Cardiac septum (tissue), 1 donor: Measurements from ENCODE around the gene ETV3L. TPM values are rescaled to one million over a fixed set of nuclear protein-coding genes. Genes with fewer than 3 reads are reported as not detected.
"Not testable (repeated sequence)": the region's sequence is repeated elsewhere in the genome, so short reads cannot be mapped to it uniquely, and the experiment has no call there.

Experiments used
- DNase-seq: peaks from one replicate; pipeline ENCODE4 v3.0.0-alpha.2; 2020; ENCODE audit warnings: low spot score
- intact Hi-C: fragments of 100-400 bp; cut with DNase I; formaldehyde crosslinking; loops from one replicate; pipeline ENCODE4 v1.14.0; 2022
- total RNA-seq: library from RNA; stranded (reverse); fragmentation: NEBNext Ultra II Directional; extraction: Animal tissue kit (Norgen Biotek cat#: 25700); gene quantifications from one replicate; pipeline ENCODE4 v1.2.1, GENCODE V29; 2021
- donor health status: DM: no; HTN: no; CAD: no.

The ETV3L gene
- total RNA-seq, 1 donor from 2014 or later = not detected

- DNase-seq = no peak
- intact Hi-C loops = no loop called here
These were observed 11.0 kb downstream of the ETV3L start for GRCh38 chr1:157088607-157089006.

GRCh38 chr1:157087030-157087429 is 12.6 kb downstream of the ETV3L start:
- intact Hi-C loops = no loop called here
- no peak for DNase-seq

DNA sequence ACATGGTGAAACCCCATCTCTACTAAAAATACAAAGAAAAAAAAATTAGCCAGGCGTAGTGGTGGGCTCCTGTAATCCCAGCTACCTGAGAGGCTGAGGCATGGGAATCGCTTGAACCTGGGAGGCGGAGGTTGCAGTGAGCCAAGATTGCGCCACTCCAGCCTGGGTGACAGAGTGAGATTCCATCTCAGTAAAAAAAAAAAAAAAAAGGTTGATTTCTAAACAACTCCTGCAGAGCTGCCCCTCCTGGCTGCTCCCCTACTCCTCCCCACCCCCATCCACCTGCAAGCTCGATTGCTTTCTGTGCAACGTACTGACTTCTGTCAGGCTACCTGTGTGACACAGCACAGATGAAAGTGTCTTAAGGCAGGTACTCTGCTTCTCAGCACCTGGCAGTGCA is 13.3 kb downstream of the ETV3L start:
- peak; percentile 19 for DNase-seq
- intact Hi-C loops = no loop called here

GRCh38 chr1:157085421-157085820 is 14.2 kb downstream of the ETV3L start:
- DNase-seq = no peak
- intact Hi-C loops = no loop called here

DNA sequence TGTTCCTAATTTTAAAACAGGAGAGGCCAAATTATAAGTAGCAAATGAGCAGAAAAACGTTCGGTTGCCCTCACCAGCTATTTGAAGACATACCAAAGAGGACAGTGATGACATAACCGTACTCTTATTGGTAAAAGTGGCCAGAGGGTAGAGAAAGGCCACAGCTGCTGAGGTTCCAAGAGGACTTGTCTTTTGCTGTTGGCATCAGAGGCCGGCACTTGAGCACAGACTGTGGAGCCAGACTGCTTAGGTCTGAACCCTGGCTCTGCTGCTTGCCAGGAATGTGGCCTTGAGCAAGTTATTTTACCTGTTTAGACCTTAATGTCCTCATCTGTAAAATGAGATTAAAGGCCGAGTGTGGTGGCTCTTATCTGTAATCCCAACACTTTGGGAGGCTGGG is 14.9 kb downstream of the ETV3L start:
- intact Hi-C loops = no loop called here
- peak; percentile 61 for DNase-seq

DNA sequence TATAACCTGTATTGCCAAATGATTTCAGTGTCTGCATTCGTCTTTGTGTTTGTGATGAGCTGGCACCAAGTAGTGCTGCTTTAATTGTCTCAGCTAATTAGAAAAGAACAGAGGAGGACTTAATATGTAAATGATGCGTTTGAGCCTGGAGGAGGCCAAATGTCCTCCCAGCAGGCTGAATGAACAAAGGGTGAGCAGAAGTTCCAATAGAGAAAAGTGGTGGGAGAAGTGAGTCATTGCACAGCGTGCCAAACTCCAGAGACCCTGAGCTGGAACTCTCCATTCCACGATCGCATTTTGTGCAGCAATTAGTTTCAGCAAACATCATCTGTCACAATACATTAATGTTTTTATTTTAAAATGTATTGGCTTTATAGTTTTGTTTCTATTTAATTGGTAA is 17.9 kb downstream of the ETV3L start:
- no peak for DNase-seq
- intact Hi-C loops = no loop called here

DNA sequence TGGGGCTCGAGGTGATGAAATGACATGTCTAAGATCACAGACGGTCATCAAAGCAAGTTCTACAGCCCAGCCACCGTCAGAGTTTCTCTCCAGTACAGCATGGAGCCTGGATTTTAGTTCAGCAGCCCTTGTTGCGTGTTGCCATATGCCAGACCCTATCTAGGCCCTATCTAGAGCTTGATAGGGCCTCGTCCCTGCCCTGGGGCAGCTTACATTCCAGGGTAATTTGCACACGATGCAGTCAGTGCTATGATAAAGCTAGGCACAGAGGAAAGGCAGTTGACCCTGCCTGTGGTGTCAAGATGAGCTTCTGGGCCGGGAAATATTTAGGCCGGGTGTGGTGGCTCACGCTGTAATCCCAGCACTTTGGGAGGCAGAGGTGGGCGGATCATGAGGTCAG is 18.9 kb downstream of the ETV3L start:
- no peak for DNase-seq
- intact Hi-C loops = no loop called here

DNA sequence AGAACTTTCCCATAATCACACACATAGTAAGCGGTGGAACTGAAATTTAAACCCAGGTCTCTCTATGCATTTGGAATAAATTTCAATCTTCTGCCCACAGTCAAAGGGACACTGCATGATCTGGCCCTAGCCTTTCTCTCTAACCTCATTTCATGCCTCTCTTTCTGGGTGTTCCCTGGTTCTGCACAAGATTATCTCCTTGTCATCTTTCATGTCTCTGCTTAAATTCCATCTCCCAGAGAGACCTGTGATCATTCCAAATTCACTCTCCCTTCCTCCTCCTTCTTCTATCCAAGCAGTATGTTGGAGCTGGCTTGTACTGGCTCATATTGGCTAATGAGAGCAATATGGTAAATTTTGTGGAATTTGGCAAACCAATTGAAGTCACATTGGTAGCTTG is 22.2 kb downstream of the ETV3L start:
- no peak for DNase-seq
- intact Hi-C loops = no loop called here

- peak; percentile 82 for DNase-seq
- intact Hi-C loops = loop anchor here (5.0 kb wide), 1 partner anchor 107 kb away; no protein-coding TSS in a partner anchor
These were observed 25.5 kb downstream of the ETV3L start for GRCh38 chr1:157073944-157074685.

- intact Hi-C loops = no loop called here
- DNase-seq = no peak
These were observed 30.0 kb downstream of the ETV3L start for GRCh38 chr1:157069601-157070000.

DNA sequence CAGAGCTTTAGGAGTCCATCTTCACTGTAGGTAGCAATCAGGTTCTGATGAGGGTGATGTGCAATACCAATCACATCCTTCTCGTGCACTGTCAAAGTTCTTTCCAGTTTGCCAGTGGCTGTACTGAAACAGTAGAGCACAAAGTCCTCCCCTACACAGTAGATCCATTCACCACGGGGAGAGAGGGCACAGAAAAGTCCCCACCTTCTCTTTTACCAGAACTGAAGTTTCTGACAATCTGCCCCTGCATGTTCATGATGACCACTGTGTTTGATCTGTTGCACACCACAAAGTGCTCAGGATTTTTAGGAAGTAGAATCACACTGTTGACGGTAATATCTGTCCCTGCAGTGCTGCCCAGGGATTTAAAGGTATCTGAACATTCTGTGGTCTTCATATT is 40.4 kb downstream of the ETV3L start:
- DNase-seq, intact Hi-C loops: not testable (repeated sequence)

DNA sequence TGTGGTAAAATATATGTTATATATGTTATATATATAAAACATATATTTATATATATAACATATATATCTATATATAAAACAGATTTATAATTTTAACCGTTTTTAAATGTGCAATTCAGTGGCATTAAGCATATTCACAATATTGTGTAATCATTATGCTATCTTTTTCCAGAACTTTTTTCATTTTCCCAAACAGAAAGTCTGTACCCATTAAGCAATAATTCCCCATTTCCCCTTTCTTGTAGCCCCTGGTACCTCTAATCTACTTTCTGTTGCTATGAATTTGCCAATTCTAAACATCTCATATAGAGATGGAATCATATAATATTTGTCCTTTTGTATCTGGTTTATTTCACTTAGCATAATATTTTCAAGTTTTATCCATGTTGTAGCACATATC is 43.3 kb downstream of the ETV3L start:
- intact Hi-C loops = no loop called here
- DNase-seq = no peak

GRCh38 chr1:157055729-157056128 is 43.9 kb downstream of the ETV3L start:
- DNase-seq, intact Hi-C loops: not testable (repeated sequence)

- DNase-seq = no peak
- intact Hi-C loops = no loop called here
These were observed 48.8 kb downstream of the ETV3L start for GRCh38 chr1:157050836-157051235.

GRCh38 chr1:157047062-157047410 is 52.6 kb downstream of the ETV3L start:
- no peak for DNase-seq
- intact Hi-C loops = loop anchor here (10.0 kb wide), 1 partner anchor 282 kb away; the partner anchor contains the start of gene PRCC

- intact Hi-C loops = loop anchor here (10.0 kb wide), 1 partner anchor 281 kb away; the partner anchor contains the start of gene PRCC
- peak; percentile 93 for DNase-seq
These were observed 54.1 kb downstream of the ETV3L start, which contains the start of gene ARHGEF11 for GRCh38 chr1:157045250-157046218. Gene ARHGEF11, minus strand, starts transcription at chr1:157045742. Its CDS starts 1,412 bp downstream, at chr1:157044330.

DNA sequence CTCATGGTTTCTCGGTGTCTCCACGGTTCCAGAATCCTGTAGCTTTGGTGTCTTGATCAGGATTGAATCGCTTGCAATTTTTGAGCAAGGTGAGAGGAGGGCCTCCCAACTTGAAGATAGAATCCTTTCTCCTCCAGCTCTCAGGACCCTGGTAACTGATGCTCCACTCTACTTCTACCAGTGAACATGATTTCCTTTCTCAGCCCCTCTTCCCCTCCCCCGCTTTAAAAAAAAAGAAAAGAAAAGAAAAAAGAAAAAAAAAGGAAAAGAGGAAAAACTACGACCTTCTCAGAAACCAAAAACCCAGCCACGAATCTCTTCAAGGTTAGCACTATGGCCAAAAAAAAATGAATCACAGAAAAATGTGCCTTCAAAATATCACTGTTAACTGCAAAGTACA is 55.3 kb downstream of the ETV3L start:
- intact Hi-C loops = loop anchor here (10.0 kb wide), 1 partner anchor 280 kb away; the partner anchor contains the start of gene PRCC

DNA sequence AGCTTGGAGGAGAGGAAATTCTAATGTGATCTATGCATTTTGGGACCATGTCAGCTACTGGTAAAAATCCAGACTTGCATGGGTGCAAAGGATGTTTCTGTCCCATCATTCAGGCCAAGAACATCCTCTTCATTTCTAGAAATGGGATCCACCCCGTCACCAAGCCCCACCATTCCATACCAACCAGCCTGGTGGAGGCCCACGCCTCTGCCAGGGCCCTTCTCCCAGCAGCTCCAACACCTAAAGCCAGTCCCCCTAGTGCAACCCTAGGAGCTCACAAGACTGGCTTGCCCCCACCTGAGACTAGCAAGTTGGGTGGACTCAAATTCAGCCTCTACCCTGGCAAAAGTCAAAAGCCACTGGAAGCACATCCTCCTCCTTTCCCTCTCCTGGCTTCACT is 55.9 kb downstream of the ETV3L start:
- intact Hi-C loops = loop anchor here (10.0 kb wide), 1 partner anchor 279 kb away; the partner anchor contains the start of gene PRCC
- no peak for DNase-seq

More for the DNA sequence above, 55.3 kb downstream of the ETV3L start:
- no peak for DNase-seq

GRCh38 chr1:157042846-157043245 is 56.8 kb downstream of the ETV3L start:
- DNase-seq = no peak
- intact Hi-C loops = loop anchor here (10.0 kb wide), 1 partner anchor 278 kb away; the partner anchor contains the start of gene PRCC
